Peyer's patch (tissue), 4 donors: ENCODE measurements around the gene NPL.

ENCODE experiments used
- CTCF ChIP-seq, 6 experiments: fragments of 450-650 bp in 4 of 6; fragments of 200-600 bp in 2 of 6; sonication (generic) in 1 of 6; IDR thresholded peaks; one replicate each; pipeline ENCODE4 v1.5.1; 2017 to 2019; ENCODE audit warnings: antibody characterized with exemption in 6 of 6, mild to moderate bottlenecking in 3 of 6, moderate library complexity in 1 of 6
- POLR2A ChIP-seq, 2 donors: fragments of 450-650 bp; IDR thresholded peaks; one replicate each; pipeline ENCODE4 v1.5.1; 2017; ENCODE audit warnings: antibody characterized with exemption in 2 of 2, mild to moderate bottlenecking in 2 of 2, moderate library complexity in 2 of 2

GRCh38 chr1:182789138-182790076 lies at the start of gene NPL:
- TF ChIP-seq CTCF (IDR thresholded peaks at IDR 0.05), result peak in 1 of 6 experiments; percentile 6
- peak; percentile 61 to 88 for TF ChIP-seq POLR2A (IDR thresholded peaks at IDR 0.05)
